ENCODE measurements around the gene SMAD1.

Gene SMAD1

DNA sequence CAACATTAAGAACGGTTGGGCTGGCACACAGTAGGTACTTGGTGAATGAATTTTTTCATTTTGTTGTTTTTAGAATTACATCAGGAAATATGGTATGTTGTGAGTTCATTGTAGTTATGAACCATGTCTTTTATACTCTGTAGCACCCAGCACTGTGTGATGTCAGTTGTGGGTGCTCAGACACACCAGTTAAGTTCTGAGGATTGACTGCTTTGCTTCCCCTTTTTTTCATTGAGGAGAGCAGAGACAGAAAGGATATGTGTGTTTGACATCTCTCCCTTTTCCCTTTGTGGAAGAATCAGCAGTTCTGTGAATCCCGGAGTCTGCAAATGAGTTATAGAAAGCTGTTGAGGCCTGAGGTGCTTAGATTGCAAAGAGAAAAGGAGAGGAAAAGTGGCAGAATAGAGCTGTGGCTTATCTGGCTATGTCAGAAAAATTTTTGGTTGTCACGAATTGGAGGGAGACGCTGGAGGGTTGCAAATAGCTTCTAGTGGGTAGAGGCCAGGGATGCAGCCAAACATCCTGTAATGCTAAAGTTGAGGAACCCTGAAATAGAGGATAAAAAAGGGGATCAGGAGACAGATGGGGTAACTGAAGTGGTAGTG, 13.1 kb downstream of the SMAD1 start:
- TF ChIP-seq EZH2 (optimal IDR thresholded peaks at IDR 0.05; ENCODE audit: low read depth, low read length) = no peak
- no peak for TF ChIP-seq EZH2phosphoT487 (IDR thresholded peaks at IDR 0.05; ENCODE audit: low read length)
- TF ChIP-seq, protein P1, sequence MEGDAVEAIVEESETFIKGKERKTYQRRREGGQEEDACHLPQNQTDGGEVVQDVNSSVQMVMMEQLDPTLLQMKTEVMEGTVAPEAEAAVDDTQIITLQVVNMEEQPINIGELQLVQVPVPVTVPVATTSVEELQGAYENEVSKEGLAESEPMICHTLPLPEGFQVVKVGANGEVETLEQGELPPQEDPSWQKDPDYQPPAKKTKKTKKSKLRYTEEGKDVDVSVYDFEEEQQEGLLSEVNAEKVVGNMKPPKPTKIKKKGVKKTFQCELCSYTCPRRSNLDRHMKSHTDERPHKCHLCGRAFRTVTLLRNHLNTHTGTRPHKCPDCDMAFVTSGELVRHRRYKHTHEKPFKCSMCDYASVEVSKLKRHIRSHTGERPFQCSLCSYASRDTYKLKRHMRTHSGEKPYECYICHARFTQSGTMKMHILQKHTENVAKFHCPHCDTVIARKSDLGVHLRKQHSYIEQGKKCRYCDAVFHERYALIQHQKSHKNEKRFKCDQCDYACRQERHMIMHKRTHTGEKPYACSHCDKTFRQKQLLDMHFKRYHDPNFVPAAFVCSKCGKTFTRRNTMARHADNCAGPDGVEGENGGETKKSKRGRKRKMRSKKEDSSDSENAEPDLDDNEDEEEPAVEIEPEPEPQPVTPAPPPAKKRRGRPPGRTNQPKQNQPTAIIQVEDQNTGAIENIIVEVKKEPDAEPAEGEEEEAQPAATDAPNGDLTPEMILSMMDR (IDR thresholded peaks at IDR 0.05; ENCODE audit: low read length) = no peak
- no peak for DNase-seq
- no peak overlapping the region for H3K4me2 ChIP-seq (ENCODE audit: low read depth, low read length)
- H3K4me1 ChIP-seq (ENCODE audit: low read length) = peaks cover 16% of the 10 kb centered on the region
- no peaks in the 10 kb centered on the region for H3K36me3 ChIP-seq (replicated peaks; ENCODE audit: insufficient read depth, low read length)
- H3F3A ChIP-seq (ENCODE audit: insufficient read depth, low read length) = peaks cover 17% of the 10 kb centered on the region; the same call in 1 of the 2 replicates
- H3K4me3 ChIP-seq (ENCODE audit: low read length) = no peak overlapping the region
- H3K9ac ChIP-seq (ENCODE audit: low read length) = no peak overlapping the region
- peaks cover 2% of the 10 kb centered on the region; the same call in 1 of the 2 replicates for H3K27me3 ChIP-seq (replicated peaks; ENCODE audit: insufficient read depth, low read length)
- peaks cover 46% of the 10 kb centered on the region for H3K79me2 ChIP-seq (ENCODE audit: low read length)
- no peaks in the 10 kb centered on the region for H3K9me2 ChIP-seq (replicated peaks; ENCODE audit: insufficient read depth, low read length)
- H3K27ac ChIP-seq (ENCODE audit: low read length) = no peak overlapping the region
- no peaks in the 10 kb centered on the region for H3K9me3 ChIP-seq (replicated peaks; ENCODE audit: insufficient read depth, low read length)
- H2AFZ ChIP-seq (ENCODE audit: low read length) = no peak overlapping the region
- no peaks in the 10 kb centered on the region for H4K20me1 ChIP-seq (ENCODE audit: insufficient read depth, low read length)

DNA sequence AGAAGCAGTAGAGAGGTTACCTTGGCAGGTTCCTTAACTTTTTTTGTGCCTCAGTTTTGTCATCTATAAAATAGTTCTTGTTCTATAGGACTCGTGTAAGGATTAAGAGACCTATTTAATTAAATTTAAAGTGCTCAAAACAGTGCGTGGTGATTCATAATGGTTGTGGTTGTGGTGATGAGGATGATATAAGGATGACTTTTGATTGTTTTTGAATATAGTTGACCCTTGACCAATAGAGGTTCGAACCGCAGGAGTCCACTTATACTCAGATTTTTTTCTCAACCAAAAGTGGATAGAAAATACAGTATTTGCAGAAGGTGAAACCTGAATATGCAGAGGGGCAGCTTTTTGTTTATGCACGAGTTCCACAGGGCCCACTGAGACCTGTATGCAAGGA, 14.6 kb downstream of the SMAD1 start:
- H3K4me1 ChIP-seq (ENCODE audit: low read length) = peaks cover 16% of the 10 kb centered on the region
- H3K79me2 ChIP-seq (ENCODE audit: low read length) = peaks cover 47% of the 10 kb centered on the region
- H3K9ac ChIP-seq (ENCODE audit: low read length) = no peak overlapping the region
- H3K4me2 ChIP-seq (ENCODE audit: low read depth, low read length) = no peak overlapping the region
- no peak overlapping the region for H3K27ac ChIP-seq (ENCODE audit: low read length)
- H3K36me3 ChIP-seq (replicated peaks; ENCODE audit: insufficient read depth, low read length) = no peaks in the 10 kb centered on the region
- DNase-seq = no peak
- H4K20me1 ChIP-seq (ENCODE audit: insufficient read depth, low read length) = no peaks in the 10 kb centered on the region
- H3F3A ChIP-seq (ENCODE audit: insufficient read depth, low read length) = peaks cover 17% of the 10 kb centered on the region; the same call in 1 of the 2 replicates
- no peaks in the 10 kb centered on the region for H3K27me3 ChIP-seq (replicated peaks; ENCODE audit: insufficient read depth, low read length)
- H3K9me3 ChIP-seq (replicated peaks; ENCODE audit: insufficient read depth, low read length) = no peaks in the 10 kb centered on the region
- H3K4me3 ChIP-seq (ENCODE audit: low read length) = no peak overlapping the region
- no peak overlapping the region for H2AFZ ChIP-seq (ENCODE audit: low read length)
- TF ChIP-seq, protein P1 (IDR thresholded peaks at IDR 0.05; ENCODE audit: low read length) = no peak
- TF ChIP-seq EZH2phosphoT487 (IDR thresholded peaks at IDR 0.05; ENCODE audit: low read length) = no peak
- TF ChIP-seq EZH2 (optimal IDR thresholded peaks at IDR 0.05; ENCODE audit: low read depth, low read length) = no peak
- no peaks in the 10 kb centered on the region for H3K9me2 ChIP-seq (replicated peaks; ENCODE audit: insufficient read depth, low read length)

DNA sequence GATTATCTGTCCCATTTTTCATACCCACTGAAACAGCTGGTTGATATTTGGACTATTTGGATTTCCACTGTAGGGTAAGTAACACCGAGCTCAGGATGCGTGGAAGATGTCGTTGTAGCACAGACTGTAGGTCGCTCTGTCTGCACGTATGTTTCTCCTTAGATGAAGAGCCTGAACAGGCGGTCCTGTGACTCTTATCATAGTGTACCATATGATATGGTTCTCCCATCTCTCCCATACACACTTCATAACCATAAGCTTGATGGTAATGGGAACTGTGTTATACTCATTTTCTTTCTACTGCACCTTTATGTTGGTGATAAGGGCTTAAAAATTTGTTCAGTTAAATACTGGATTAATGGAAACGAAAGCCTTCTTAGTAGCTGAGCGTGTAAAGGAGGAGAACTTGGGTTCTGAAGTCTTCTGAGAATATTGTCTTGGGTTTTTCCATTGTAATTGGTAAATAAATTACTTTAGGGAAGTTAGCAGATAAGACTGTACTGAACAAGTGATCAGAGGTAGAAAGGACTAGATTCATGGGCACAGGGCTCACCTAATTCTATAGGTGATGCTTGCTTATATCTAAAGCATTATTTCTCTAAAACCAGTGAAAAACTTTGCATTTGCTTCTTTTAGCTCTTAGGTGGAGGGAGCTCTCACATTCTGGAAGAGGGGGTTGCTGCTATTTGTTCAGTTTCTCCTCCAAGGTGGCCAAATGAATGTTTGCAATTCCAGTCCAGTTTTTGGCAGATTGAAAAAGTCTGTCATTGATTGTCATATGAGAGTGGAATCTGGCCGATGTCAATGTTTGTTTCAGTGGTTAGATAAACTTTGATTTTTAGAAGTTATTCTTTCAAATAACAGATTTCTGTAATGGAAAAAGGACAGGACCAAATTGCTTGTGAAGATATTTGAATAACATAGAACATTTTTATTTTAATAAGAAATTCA, 15.8 kb downstream of the SMAD1 start:
- Histone ChIP-seq H3K9me2 (replicated peaks; ENCODE audit: insufficient read depth, low read length) (no peaks in the 10 kb centered on the region), H3K4me3 (ENCODE audit: low read length) (no peak overlapping the region), H3K4me1 (ENCODE audit: low read length) (peaks cover 16% of the 10 kb centered on the region), H3K9me3 (replicated peaks; ENCODE audit: insufficient read depth, low read length) (no peaks in the 10 kb centered on the region), H3K9ac (ENCODE audit: low read length) (no peak overlapping the region), H3K4me2 (ENCODE audit: low read depth, low read length) (peak overlapping the region; percentile 22; the same call in 1 of the 2 replicates), H3K36me3 (replicated peaks; ENCODE audit: insufficient read depth, low read length) (no peaks in the 10 kb centered on the region), H4K20me1 (ENCODE audit: insufficient read depth, low read length) (no peaks in the 10 kb centered on the region), H2AFZ (ENCODE audit: low read length) (no peak overlapping the region), H3K27ac (ENCODE audit: low read length) (no peak overlapping the region), H3K79me2 (ENCODE audit: low read length) (peaks cover 51% of the 10 kb centered on the region), H3F3A (ENCODE audit: insufficient read depth, low read length) (peaks cover 17% of the 10 kb centered on the region; the same call in 1 of the 2 replicates), H3K27me3 (replicated peaks; ENCODE audit: insufficient read depth, low read length) (no peaks in the 10 kb centered on the region)
- no peak for DNase-seq
- TF ChIP-seq EZH2 (optimal IDR thresholded peaks at IDR 0.05; ENCODE audit: low read depth, low read length) = no peak
- no peak for TF ChIP-seq EZH2phosphoT487 (IDR thresholded peaks at IDR 0.05; ENCODE audit: low read length)
- TF ChIP-seq, protein P1 (IDR thresholded peaks at IDR 0.05; ENCODE audit: low read length) = no peak

All from MM.1S (cell line).